GM20431 (cell line): ENCODE measurements around the gene TUBA3E.
"Not testable (repeated sequence)": the region's sequence is repeated elsewhere in the genome, so short reads cannot be mapped to it uniquely, and the experiment has no call there.

ENCODE experiments used
- in situ Hi-C: fragments of 300-500 bp; cut with MseI, MboI; formaldehyde crosslinking; loops from one replicate; pipeline ENCODE4 v1.15.0; 2020; ENCODE audit warnings: low sequenced_read_pairs; ENCODE audit not compliant: unreplicated experiment

The TUBA3E gene

DNA sequence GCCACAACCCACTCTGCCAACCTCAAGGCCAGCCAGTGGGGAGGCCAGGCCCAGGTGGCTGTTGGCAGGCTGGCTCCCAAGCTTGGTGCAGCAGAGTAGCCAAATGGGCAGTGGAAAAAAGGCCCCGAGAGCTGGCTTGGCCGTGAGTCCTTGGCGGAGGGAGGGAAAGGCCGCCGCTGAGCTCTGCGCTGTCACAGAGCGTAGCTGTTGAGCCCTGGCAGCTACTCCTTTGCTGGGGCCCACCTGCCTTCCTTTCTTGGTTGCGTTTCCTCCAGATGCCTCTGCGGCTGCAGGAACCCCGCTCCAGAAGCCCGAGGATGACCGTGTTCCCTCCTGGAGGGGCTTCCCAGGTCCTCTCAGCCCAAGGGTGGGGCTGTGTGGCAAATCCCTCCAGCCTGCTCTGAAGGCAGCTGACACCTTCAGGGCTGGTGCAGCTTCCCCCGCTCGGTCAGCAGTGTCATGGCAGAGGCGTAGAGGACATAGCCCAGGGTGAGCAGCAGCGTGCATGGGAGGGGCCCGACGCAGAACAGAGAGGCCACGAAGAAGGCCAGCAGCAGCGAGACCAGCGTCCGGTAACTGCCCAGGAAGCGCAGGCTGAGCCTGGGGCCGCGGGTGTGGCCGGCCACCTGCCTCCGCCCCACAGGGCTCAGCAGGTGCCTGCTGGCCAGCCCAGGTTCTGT, 46.0 kb downstream of the TUBA3E start:
- in situ Hi-C loops, result not testable (repeated sequence)

DNA sequence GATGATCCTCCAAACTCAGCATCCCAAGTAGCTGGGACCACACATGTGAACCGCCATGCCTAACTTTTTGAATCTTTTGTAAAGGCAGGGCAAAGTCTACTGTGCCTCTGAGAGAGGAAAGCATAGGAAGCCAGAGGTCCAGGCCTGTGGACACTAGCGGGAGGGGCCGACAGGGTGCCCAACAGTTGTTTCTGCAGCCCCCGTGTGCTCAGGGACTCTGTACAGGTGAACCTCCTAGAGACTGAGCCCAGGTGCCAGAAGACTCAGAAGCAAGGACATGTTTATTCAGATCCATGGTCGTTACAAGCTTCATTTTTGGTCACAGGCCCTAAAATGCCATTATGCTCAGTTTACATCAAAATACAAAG, 47.1 kb downstream of the TUBA3E start:
- in situ Hi-C loops, result not testable (repeated sequence)

DNA sequence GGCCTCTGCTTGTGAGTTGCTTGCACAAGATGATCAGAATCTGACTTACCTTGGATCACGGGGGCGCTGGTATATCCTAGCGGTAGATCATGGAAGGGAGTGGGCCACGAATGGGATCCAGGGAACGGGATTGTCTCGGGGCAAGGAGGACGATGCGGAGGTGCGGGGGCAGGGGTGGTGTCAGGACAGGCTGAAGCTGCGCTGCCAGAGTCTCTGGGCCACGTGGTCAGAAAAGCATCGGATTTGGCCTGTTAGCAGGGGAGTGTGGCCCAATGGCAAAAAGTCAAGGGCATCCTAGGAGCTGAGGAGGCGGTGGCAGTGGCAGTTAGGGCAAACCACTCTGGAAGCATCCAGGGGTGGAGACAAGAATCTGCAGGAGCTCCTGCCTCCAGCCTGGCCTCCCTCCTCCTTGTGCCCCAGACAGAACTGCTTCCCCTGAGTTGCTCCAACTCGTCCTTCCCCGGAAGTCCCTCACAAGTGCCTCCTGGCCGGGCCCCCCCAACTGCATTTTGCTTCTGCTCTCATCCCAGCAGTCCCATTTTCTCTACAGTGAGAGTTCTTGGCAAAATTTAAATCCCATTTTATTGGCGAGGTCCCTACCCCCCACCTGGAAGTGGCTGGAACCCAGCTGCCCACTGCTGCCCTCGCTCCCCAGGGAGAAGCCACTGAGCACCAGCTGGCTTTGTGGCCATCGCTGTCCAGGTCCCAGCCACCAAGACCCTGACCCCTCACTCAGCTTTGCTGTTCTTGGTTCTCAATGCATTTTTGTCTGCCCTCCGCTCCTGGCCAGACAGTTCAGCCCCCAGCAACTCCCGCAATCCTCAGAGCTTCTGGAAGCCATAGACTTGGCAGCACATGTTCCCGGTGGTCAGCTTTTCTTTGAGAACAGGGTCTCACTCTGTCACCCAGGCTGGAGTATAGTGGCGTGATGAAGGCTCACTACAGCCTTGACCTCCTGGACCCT, 47.8 kb downstream of the TUBA3E start:
- in situ Hi-C loops, result no loop called here

DNA sequence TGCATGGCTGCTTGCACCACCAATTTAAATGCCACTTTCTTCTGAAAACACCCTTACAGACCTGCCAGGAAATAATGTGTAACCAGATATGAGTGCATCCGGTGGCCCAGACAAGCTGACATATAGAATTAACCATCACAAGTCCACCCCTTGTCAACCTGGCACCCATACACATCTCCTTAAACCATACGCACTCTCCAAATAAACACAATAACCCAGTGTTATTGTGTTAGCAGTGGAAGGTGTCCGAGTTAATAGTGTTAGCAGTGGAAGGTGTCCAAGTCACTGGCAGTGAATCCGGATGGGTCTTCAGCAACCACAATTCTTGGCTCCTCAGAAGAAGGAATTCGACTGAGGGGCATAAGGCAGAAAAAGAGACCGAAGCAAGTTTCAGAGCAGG, 49.7 kb downstream of the TUBA3E start:
- in situ Hi-C loops, result not testable (repeated sequence)

DNA sequence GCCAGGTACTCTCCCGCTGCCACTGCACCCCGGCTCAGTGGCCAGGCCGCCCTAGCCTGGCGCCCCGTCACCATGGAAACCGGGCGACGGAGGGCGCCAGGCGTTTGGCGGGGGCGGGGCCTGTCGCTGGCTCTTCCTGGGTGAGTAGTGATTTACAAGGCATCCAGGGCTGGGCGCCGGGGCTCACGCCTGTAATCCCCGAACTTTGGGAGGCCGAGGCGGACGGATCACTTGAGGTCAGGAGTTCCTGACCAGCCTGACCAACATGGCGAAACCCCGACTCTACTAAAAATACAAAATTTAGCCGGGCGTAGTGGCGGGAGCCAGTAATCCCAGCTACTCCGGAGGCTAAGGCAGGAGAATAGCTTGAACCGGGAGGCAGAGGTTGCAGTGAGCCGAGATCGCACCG, 53.2 kb downstream of the TUBA3E start, which contains the start of gene CCDC74B:
Gene CCDC74B, minus strand, starts transcription at position 107 of the 409 bp plus-strand sequence. CDS start 116 bp downstream, outside the sequence.
- in situ Hi-C loops, result not testable (repeated sequence)

DNA sequence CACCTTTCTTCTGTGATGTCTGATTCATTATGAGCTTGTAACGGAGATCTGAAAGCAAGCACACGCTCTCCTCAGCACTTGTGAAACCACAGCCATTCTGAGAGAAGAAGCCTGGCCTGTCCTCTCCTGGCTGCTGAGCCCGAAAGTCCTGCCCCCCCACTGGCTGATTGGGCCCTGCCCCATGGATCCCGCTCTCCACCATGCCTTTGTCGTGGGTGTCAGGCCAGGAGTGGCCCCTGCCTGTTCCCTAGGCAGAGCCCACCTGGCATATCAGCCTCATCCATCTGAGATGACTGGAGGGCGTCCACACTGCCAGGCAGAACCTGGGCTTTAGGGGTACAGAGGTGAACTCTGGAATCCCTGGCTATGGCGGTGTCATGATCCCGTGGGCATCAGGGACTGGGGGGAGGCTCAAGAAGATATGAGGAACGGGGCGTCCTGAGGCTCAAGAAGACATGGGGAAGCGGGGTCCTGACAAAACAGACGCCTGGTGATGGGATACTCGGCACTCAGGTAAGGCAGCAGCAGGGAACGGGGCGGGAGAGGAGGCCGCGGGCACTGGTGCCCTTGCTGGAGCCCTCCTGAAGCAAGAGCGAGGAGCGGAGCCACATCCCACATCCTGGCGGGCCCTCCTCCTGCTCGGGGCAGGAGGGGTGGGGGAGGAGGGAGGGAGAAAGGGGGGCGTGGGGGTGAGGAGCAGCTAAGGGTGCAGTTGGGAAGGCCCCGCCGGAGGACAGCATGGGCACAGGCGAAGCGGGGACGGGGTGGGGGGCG, 54.8 kb downstream of the TUBA3E start:
- in situ Hi-C loops, result not testable (repeated sequence)

GRCh38 chr2:130142396-130143265, 55.6 kb downstream of the TUBA3E start:
- in situ Hi-C loops, result not testable (repeated sequence)
